Epithelial cell of esophagus (primary cell): ENCODE data around the gene EPHB1.

Experiments used
- DNase-seq: peaks from one replicate; pipeline ENCODE4 v3.0.0; 2010; ENCODE audit warnings: low read depth
- H3K4me3 ChIP-seq: 2 replicates; pipeline ENCODE4 v1.5.1; 2011; ENCODE audit warnings: mild to moderate bottlenecking, low read length, control low read depth
- TF ChIP-seq, protein P1 (sequence below): IDR thresholded peaks from 2 replicates; pipeline ENCODE4 v1.5.1; 2011; ENCODE audit warnings: low read depth, mild to moderate bottlenecking, low read length, control low read depth, inconsistent platforms; ENCODE audit not compliant: insufficient read depth; ENCODE audit errors: missing control alignments

The EPHB1 gene

GRCh38 chr3:134799393-134799792 lies 4.3 kb downstream of the EPHB1 start:
- H3K4me3 ChIP-seq: no peak overlapping the region
- TF ChIP-seq, protein P1, sequence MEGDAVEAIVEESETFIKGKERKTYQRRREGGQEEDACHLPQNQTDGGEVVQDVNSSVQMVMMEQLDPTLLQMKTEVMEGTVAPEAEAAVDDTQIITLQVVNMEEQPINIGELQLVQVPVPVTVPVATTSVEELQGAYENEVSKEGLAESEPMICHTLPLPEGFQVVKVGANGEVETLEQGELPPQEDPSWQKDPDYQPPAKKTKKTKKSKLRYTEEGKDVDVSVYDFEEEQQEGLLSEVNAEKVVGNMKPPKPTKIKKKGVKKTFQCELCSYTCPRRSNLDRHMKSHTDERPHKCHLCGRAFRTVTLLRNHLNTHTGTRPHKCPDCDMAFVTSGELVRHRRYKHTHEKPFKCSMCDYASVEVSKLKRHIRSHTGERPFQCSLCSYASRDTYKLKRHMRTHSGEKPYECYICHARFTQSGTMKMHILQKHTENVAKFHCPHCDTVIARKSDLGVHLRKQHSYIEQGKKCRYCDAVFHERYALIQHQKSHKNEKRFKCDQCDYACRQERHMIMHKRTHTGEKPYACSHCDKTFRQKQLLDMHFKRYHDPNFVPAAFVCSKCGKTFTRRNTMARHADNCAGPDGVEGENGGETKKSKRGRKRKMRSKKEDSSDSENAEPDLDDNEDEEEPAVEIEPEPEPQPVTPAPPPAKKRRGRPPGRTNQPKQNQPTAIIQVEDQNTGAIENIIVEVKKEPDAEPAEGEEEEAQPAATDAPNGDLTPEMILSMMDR: no peak
- no peak for DNase-seq

DNA sequence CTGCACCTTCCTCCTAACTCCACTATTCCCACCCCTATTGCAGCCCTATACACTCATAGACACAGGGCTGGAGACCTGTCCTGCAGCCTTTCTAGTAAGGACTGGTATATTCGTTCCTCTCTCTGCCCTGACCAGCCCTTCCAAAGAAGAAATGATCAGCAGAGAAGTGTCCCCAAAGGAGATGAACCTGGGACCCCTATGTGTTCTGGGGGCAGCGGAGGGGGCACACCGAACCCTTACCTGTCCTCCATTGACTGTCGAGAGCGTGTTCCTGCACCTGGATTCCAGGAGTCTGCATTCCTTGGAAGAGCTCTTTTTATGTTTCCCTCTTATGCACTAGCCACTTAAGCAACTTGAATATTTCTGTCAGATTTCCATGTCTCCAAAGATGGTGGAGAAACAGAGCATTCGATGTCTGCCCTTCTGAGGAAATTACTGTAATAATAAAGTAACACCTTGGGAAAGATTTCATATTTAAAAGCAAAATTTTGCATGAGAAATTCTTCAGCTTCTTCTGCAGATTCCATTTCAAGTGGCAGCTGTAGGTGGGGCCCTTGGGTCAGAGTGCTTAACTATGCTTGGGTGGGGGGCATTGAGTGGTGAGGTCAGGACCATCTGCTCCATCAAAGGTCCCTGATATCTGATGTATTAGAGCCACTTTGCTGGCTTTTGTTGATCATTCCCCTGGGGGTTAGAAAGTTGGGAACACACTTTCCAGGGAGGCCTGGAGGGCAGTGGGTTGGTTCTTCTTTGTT lies 6.3 kb downstream of the EPHB1 start:
- no peak overlapping the region for H3K4me3 ChIP-seq
- no peak for DNase-seq
- TF ChIP-seq, protein P1: no peak

DNA sequence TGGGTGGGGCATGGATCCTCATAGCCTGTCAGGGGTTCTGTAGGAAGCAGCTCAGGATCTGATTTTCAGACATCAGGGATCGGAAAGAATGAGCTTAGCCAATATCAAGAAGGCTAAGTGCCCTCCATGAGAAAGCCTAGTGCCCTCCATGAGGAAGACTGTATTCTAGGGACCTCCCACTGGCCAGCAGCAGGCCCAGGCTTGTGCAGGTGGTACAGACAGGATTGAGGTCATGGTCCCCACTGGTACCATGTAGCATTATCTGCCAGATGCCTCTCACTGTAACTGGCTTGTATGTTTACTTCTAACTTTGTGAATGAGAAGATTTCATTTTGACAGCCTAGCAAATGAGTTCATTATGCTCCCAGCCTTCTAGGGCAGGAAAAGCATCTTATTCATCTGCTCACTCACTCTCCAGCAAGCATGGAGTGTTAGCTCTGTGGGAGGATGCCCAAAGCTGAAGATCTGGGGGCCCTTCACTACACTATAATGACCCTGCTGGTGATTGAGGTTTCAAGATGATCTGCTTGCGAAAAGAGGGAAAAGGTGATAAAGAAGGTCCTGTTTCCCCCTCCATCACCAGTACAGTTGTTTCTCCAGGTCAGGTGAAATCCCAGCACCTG lies 7.5 kb downstream of the EPHB1 start:
- TF ChIP-seq, protein P1: no peak
- DNase-seq: no peak
- H3K4me3 ChIP-seq: no peak overlapping the region

DNA sequence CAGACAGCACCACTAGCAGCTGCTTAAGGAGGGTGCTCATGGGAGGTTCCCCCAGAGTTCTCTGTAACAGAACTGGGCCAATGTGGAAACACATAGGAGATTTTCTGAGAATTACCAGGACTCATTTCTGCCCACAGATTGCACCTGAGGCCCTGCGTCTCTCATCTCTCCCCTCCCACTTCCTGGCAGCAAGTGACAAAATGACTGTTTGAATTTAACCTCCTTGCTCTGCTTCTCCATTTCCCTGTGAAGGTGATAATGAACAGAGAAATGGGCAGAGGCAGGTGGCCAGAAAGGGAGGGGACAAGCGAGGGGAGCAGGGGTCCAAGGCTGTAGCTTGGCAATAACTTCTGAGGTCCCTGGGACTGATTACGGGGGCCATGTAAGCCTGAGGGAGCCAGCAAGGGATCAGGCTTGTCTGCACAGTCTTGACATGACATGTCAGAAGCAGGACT lies 8.0 kb downstream of the EPHB1 start:
- no peak overlapping the region for H3K4me3 ChIP-seq
- TF ChIP-seq, protein P1: no peak
- no peak for DNase-seq

DNA sequence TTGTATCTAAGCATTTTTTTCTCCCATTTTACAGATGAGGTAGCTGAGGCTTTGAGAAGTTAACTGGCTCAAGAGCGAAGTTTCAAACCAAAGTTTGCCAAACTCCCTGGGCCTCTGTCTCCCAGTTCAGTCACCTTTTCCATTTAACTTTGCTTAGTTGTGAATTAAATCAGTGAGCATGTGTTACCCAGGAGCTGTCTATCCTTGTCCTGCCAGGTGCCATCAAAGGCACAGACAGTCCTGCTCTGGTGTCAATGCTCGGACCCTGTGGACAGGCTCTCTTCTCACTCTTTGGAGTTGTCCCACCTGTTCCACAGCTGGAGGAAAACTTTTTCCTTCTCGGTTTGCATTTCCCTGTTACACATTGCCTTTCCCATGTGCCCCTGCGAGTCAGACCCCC lies 8.6 kb downstream of the EPHB1 start:
- DNase-seq: no peak
- TF ChIP-seq, protein P1: no peak
- H3K4me3 ChIP-seq: no peak overlapping the region

- no peak for DNase-seq
- TF ChIP-seq, protein P1: no peak
- no peak overlapping the region for H3K4me3 ChIP-seq
Observed at GRCh38 chr3:134804508-134805480, 9.7 kb downstream of the EPHB1 start.
